Measurements from ENCODE around the gene ZDHHC8.

Gene ZDHHC8

GRCh38 chr22:20099099-20099711 is 32.4 kb upstream of the ZDHHC8 start:
- DNase-seq, result no peak

GRCh38 chr22:20101638-20102037 is 30.0 kb upstream of the ZDHHC8 start:
- no peak for DNase-seq

GRCh38 chr22:20102203-20102780 is 29.3 kb upstream of the ZDHHC8 start:
- DNase-seq, result no peak

- DNase-seq, result no peak
These were observed 26.0 kb upstream of the ZDHHC8 start for GRCh38 chr22:20105456-20106204.

- DNase-seq, result no peak
These were observed 25.3 kb upstream of the ZDHHC8 start for GRCh38 chr22:20106205-20106848.

GRCh38 chr22:20106849-20107237 is 24.8 kb upstream of the ZDHHC8 start:
- no peak for DNase-seq

GRCh38 chr22:20107471-20107901 is 24.1 kb upstream of the ZDHHC8 start:
- DNase-seq, result no peak

- DNase-seq, result no peak
These were observed 23.4 kb upstream of the ZDHHC8 start for GRCh38 chr22:20107951-20108756.

- DNase-seq, result no peak
These were observed 22.8 kb upstream of the ZDHHC8 start for GRCh38 chr22:20108757-20109230.

GRCh38 chr22:20109411-20110358 is 21.9 kb upstream of the ZDHHC8 start:
- DNase-seq, result no peak

GRCh38 chr22:20110359-20110985 is 21.1 kb upstream of the ZDHHC8 start:
- no peak for DNase-seq

GRCh38 chr22:20111045-20111688 is 20.4 kb upstream of the ZDHHC8 start:
- no peak for DNase-seq

GRCh38 chr22:20111689-20112622 is 19.6 kb upstream of the ZDHHC8 start:
- no peak for DNase-seq

GRCh38 chr22:20112623-20113511 is 18.7 kb upstream of the ZDHHC8 start:
- DNase-seq, result no peak

- DNase-seq, result no peak
These were observed 17.9 kb upstream of the ZDHHC8 start for GRCh38 chr22:20113551-20114310.

GRCh38 chr22:20114506-20115475 is 16.8 kb upstream of the ZDHHC8 start:
- DNase-seq, result no peak
